Testis (tissue), 2 donors: ENCODE measurements around the gene ZNF841.

Experiments used
- POLR2A ChIP-seq: fragments of 450-650 bp; IDR thresholded peaks from one replicate; pipeline ENCODE4 v1.6.1; 2017; ENCODE audit warnings: antibody characterized with exemption, mild to moderate bottlenecking, moderate library complexity
- TF ChIP-seq, protein P1 (sequence below), 3 experiments: fragments of 450-650 bp in 2 of 3; fragments of 200-600 bp in 1 of 3; sonication (generic) in 1 of 3; IDR thresholded peaks; one replicate each; pipeline ENCODE4 v1.5.1; 2016 to 2019; ENCODE audit warnings: antibody characterized with exemption in 3 of 3, mild to moderate bottlenecking in 2 of 3, moderate library complexity in 1 of 3

DNA sequence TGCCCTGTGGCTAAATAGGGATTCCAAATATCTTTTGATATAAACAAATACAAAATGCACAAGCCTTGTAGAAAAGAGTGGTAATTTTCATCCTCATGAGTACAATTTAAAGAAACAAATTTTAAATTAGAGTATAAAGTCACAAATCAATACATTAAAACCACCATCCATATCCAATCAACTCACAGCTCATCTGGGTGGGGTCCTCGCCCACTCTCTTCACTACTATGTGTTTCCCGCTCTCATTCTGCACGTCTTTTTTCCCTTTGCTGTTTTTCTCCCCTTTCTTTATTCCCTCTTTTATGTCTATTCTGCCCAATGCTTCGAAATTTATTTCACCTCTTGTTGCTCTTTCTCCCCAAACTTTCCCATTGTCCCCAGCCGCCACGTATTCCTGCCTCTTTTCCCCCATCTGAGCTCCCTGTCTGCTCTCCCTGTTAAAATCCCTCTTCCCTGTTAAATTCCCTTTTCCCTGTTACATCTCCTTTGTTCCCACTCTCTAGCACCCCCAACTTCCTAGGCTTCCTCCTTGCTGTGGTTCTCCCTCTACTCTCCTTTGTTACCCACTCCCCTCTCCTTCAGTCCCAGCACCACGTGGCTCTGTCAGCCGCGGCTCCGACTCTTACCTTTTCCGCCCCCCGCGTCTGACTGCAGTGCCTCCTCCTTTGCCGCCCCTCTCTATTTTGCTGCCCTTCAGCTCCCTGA, 42.9 kb upstream of the ZNF841 start:
- TF ChIP-seq, protein P1, sequence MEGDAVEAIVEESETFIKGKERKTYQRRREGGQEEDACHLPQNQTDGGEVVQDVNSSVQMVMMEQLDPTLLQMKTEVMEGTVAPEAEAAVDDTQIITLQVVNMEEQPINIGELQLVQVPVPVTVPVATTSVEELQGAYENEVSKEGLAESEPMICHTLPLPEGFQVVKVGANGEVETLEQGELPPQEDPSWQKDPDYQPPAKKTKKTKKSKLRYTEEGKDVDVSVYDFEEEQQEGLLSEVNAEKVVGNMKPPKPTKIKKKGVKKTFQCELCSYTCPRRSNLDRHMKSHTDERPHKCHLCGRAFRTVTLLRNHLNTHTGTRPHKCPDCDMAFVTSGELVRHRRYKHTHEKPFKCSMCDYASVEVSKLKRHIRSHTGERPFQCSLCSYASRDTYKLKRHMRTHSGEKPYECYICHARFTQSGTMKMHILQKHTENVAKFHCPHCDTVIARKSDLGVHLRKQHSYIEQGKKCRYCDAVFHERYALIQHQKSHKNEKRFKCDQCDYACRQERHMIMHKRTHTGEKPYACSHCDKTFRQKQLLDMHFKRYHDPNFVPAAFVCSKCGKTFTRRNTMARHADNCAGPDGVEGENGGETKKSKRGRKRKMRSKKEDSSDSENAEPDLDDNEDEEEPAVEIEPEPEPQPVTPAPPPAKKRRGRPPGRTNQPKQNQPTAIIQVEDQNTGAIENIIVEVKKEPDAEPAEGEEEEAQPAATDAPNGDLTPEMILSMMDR (IDR thresholded peaks at IDR 0.05), result no peak
- no peak for TF ChIP-seq POLR2A
